Measurements from ENCODE around the gene IFNLR1. TPM values are rescaled to one million over a fixed set of nuclear protein-coding genes. Genes with fewer than 3 reads are reported as not detected.

IFNLR1 gene
- total RNA-seq, 2 experiments from 2014 or later, result 1.2 to 1.3 TPM

DNA sequence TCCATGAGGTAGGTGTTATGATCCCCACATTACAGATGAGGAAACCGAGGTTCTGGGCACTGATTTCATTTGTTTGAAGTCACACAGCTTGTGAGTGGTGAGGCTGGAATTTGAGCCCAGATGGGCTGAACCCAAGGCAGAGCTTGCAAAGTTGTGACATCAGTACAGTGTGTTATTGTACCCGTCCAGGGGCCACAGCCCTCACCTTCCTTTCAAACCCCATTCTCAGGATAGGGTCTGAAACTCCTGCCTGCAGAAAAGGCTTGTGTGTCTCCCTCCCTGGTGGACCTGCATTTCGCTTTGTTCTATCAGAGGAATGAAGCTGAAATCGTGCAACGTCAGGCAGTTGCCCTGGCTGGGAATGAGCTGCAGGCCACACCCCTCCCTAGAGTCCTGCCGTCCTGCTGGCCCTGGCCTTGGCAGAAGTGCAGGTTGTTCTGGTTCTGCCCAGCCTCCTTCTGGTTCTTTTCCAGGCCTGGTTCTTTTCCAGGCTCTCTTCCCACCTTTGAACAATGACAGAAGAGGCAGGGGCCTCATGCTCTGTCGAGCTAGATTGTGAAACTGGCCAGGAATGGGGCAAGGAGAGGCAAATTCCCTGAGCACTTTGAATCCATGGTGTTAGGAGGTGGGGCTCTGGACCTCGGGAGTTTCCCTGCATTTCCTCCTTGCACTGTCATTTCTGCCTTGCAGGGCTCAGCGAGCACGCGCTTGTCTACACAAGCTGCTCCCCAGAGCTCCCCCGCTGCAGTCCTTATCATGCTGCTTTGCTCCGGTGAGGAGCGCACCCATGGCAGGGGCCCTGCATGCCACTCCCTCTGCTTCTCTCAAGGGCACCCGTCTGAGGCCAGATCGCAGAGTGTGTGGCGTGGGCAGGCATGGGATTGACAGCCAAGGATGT is 67.0 kb downstream of the IFNLR1 start:
- Mint-ChIP-seq H3K27ac (no peak overlapping the region), H3K4me3 (no peak overlapping the region), H3K27me3 (peaks cover 29% of the 10 kb centered on the region), H3K4me1 (ENCODE audit: low read depth) (no peaks in the 10 kb centered on the region), H3K9me3 (no peaks in the 10 kb centered on the region), H3K36me3 (ENCODE audit: low read depth) (no peaks in the 10 kb centered on the region)
- intact Hi-C loops (cut with DNase I, micrococcal nuclease), result no loop called here
- H3K4me1 ChIP-seq (ENCODE audit: insufficient read depth, low read length), result no peaks in the 10 kb centered on the region
- H3K36me3 ChIP-seq (ENCODE audit: insufficient read depth, low read length), result no peaks in the 10 kb centered on the region
- CTCF ChIA-PET, result no interaction called here
- H3K27me3 ChIP-seq (ENCODE audit: control insufficient read depth in 1 of 2, insufficient read depth in 2 of 2, low read length in 2 of 2), result peaks cover 5 to 15% of the 10 kb centered on the region in 2 experiments
- no peak overlapping the region for H3K27ac ChIP-seq (ENCODE audit: low read depth in 1 of 2, low read length in 2 of 2)
- POLR2A ChIA-PET, result interaction anchor here (0.6 kb wide), 1 partner anchor 248 kb away, joined by 3 read pairs; no protein-coding TSS in a partner anchor
- DNase-seq (no peak), ATAC-seq (ENCODE audit: poor library complexity) (no peak)
- TF ChIP-seq CTCF (IDR thresholded peaks at IDR 0.05), result no peak
- H3K4me3 ChIP-seq (ENCODE audit: low read length), result no peak overlapping the region
- H3K9me3 ChIP-seq (ENCODE audit: control insufficient read depth in 1 of 2, insufficient read depth in 1 of 2, low read length in 2 of 2), result no peaks in the 10 kb centered on the region

DNA sequence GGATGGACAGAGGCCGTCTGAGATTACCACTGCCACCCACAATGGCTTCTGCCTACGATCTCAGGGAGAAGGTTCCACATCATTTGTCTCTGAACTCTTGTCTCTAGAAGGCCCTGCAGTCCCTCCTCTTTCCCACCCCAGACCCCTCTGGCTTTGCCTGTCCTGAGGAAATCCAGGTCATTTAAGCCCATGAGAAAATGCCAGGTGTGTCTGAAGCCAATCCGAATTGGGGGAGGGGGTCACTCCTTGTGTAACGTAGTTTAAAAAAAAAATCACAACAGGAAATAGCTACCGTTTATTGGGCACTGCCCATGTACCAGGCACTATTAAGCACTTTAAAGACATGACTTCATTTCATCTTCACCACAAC is 67.6 kb downstream of the IFNLR1 start:
- H3K4me1 Mint-ChIP-seq (ENCODE audit: low read depth), result no peaks in the 10 kb centered on the region
- H3K27me3 ChIP-seq (ENCODE audit: control insufficient read depth in 1 of 2, insufficient read depth in 2 of 2, low read length in 2 of 2), result peaks cover 5 to 15% of the 10 kb centered on the region in 2 experiments
- DNase-seq (no peak), ATAC-seq (ENCODE audit: poor library complexity) (no peak)
- peaks cover 29% of the 10 kb centered on the region for H3K27me3 Mint-ChIP-seq
- ChIA-PET POLR2A (no interaction called here), CTCF (no interaction called here)
- no peak overlapping the region for H3K4me3 ChIP-seq (ENCODE audit: low read length)
- H3K9me3 ChIP-seq (ENCODE audit: control insufficient read depth in 1 of 2, insufficient read depth in 1 of 2, low read length in 2 of 2), result no peaks in the 10 kb centered on the region
- no peaks in the 10 kb centered on the region for H3K36me3 Mint-ChIP-seq (ENCODE audit: low read depth)
- no peaks in the 10 kb centered on the region for H3K36me3 ChIP-seq (ENCODE audit: insufficient read depth, low read length)
- H3K9me3 Mint-ChIP-seq, result no peaks in the 10 kb centered on the region
- intact Hi-C loops (cut with DNase I, micrococcal nuclease), result no loop called here
- no peak overlapping the region for H3K4me3 Mint-ChIP-seq
- H3K4me1 ChIP-seq (ENCODE audit: insufficient read depth, low read length), result no peaks in the 10 kb centered on the region
- TF ChIP-seq CTCF (IDR thresholded peaks at IDR 0.05), result no peak
- no peak overlapping the region for H3K27ac ChIP-seq (ENCODE audit: low read depth in 1 of 2, low read length in 2 of 2)
- H3K27ac Mint-ChIP-seq, result no peak overlapping the region

DNA sequence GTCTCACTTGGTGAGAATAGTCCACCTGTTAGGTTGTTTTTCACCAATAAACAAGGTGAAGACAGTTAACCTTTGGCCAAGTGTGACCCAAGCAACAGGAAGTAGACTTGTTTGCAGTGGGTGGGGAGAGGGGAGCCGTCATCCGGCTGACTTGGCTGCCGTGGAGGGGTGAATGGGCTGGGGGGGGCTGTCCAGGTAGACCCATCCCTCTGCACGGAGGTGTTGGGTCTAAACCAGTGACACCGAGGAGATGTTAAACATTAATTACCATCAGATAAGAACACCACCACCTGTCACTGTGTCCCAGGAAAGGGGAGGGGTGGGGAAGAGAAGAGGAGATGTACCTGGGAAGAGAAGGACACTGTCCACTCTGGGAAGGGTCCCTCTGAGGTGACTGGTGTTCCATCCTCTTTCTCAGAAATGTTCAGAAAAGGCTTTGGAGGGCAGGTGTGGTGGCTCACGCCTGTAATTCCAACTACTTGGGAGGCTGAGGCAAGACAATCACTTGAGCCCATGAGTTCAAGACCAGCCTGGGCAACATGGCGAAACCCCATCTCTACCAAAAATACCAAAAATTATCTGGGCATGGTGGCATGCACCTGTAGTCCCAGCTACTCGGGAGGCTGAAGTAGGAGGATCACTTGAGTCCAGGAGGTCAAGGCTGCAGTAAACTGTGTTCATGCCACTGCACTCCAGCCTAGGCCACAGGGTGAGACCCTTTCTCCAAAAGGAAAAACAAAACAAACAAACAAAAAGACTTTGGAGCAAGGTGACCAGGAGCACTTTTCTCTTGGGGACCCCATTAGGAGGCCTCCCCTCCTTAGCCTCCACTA is 68.5 kb downstream of the IFNLR1 start:
- no peaks in the 10 kb centered on the region for H3K9me3 Mint-ChIP-seq
- ChIA-PET POLR2A (no interaction called here), CTCF (no interaction called here)
- peaks cover 34% of the 10 kb centered on the region for H3K27me3 Mint-ChIP-seq
- Histone ChIP-seq H3K36me3 (ENCODE audit: insufficient read depth, low read length) (no peaks in the 10 kb centered on the region), H3K4me3 (ENCODE audit: low read length) (no peak overlapping the region), H3K9me3 (ENCODE audit: control insufficient read depth in 1 of 2, insufficient read depth in 1 of 2, low read length in 2 of 2) (no peaks in the 10 kb centered on the region), H3K27me3 (ENCODE audit: control insufficient read depth in 1 of 2, insufficient read depth in 2 of 2, low read length in 2 of 2) (peaks cover 5 to 15% of the 10 kb centered on the region in 2 experiments), H3K4me1 (ENCODE audit: insufficient read depth, low read length) (no peaks in the 10 kb centered on the region), H3K27ac (ENCODE audit: low read depth in 1 of 2, low read length in 2 of 2) (no peak overlapping the region)
- H3K4me3 Mint-ChIP-seq, result no peak overlapping the region
- H3K36me3 Mint-ChIP-seq (ENCODE audit: low read depth), result no peaks in the 10 kb centered on the region
- no peak for DNase-seq
- H3K27ac Mint-ChIP-seq, result no peak overlapping the region
- no peak for ATAC-seq (ENCODE audit: poor library complexity)
- intact Hi-C loops (cut with DNase I, micrococcal nuclease), result no loop called here
- no peak for TF ChIP-seq CTCF (IDR thresholded peaks at IDR 0.05)
- no peaks in the 10 kb centered on the region for H3K4me1 Mint-ChIP-seq (ENCODE audit: low read depth)
